ENCODE results near the gene TRIML1. TPM values are rescaled to one million over a fixed set of nuclear protein-coding genes. Genes with fewer than 3 reads are reported as not detected.

The TRIML1 gene
- total RNA-seq, 1 experiment from 2014 or later: not detected

DNA sequence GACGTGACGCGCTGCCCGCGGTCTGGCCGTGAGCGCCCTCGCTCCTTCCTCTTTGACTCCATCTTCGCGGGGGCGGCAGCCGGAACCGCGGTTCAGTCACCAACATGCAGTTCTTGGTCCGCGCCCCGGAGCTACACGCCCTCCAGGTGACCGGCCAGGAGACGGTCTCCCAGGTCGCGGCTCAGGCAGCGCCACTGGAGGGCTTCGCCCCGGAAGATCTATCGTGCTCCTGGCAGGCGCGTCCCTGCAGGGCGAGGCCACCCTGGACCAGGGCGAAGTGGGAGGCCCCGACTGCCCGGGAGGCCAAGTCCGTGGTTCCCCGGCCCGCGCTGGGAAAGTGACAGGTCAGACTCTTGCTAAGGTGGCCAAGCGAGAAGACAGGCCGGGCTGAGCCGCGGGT lies 32.8 kb upstream of the TRIML1 start:
- Histone ChIP-seq H3K4me3 (ENCODE audit: low read depth in 2 of 2, low read length in 2 of 2) (no peak overlapping the region), H3K27ac (ENCODE audit: low read length) (no peak overlapping the region), H3K36me3 (ENCODE audit: control insufficient read depth, insufficient read depth, low read length) (no peaks in the 10 kb centered on the region), H3K9me3 (ENCODE audit: control insufficient read depth, insufficient read depth, low read depth, low read length) (no peaks in the 10 kb centered on the region), H3K4me1 (ENCODE audit: control insufficient read depth, insufficient read depth, low read length) (no peaks in the 10 kb centered on the region), H3K27me3 (ENCODE audit: control insufficient read depth, insufficient read depth, low read length) (no peaks in the 10 kb centered on the region)
- no peak for ATAC-seq
- ChIA-PET CTCF (no interaction called here), POLR2A (no interaction called here)
- intact Hi-C loops (cut with micrococcal nuclease; ENCODE audit: unreplicated experiment) (no loop called here), in situ Hi-C loops (cut with HindIII; ENCODE audit: low pct_unique_long_range_greater_than_20kb, low sequenced_read_pairs) (no loop called here)
- no TSS peak for BruUV-seq (replicated peaks)
- TF ChIP-seq SIN3A (IDR thresholded peaks at IDR 0.05; ENCODE audit: borderline replicate concordance, insufficient read depth, low read depth, low read length) (no peak), TCF7L2 (IDR thresholded peaks at IDR 0.05; ENCODE audit: low read depth, low read length) (no peak), POLR2AphosphoS5 (IDR thresholded peaks at IDR 0.05; ENCODE audit: low read depth, low read length) (no peak)
- TF ChIP-seq, protein P1, sequence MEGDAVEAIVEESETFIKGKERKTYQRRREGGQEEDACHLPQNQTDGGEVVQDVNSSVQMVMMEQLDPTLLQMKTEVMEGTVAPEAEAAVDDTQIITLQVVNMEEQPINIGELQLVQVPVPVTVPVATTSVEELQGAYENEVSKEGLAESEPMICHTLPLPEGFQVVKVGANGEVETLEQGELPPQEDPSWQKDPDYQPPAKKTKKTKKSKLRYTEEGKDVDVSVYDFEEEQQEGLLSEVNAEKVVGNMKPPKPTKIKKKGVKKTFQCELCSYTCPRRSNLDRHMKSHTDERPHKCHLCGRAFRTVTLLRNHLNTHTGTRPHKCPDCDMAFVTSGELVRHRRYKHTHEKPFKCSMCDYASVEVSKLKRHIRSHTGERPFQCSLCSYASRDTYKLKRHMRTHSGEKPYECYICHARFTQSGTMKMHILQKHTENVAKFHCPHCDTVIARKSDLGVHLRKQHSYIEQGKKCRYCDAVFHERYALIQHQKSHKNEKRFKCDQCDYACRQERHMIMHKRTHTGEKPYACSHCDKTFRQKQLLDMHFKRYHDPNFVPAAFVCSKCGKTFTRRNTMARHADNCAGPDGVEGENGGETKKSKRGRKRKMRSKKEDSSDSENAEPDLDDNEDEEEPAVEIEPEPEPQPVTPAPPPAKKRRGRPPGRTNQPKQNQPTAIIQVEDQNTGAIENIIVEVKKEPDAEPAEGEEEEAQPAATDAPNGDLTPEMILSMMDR (IDR thresholded peaks at IDR 0.05): no peak
- TF ChIP-seq, protein P2, sequence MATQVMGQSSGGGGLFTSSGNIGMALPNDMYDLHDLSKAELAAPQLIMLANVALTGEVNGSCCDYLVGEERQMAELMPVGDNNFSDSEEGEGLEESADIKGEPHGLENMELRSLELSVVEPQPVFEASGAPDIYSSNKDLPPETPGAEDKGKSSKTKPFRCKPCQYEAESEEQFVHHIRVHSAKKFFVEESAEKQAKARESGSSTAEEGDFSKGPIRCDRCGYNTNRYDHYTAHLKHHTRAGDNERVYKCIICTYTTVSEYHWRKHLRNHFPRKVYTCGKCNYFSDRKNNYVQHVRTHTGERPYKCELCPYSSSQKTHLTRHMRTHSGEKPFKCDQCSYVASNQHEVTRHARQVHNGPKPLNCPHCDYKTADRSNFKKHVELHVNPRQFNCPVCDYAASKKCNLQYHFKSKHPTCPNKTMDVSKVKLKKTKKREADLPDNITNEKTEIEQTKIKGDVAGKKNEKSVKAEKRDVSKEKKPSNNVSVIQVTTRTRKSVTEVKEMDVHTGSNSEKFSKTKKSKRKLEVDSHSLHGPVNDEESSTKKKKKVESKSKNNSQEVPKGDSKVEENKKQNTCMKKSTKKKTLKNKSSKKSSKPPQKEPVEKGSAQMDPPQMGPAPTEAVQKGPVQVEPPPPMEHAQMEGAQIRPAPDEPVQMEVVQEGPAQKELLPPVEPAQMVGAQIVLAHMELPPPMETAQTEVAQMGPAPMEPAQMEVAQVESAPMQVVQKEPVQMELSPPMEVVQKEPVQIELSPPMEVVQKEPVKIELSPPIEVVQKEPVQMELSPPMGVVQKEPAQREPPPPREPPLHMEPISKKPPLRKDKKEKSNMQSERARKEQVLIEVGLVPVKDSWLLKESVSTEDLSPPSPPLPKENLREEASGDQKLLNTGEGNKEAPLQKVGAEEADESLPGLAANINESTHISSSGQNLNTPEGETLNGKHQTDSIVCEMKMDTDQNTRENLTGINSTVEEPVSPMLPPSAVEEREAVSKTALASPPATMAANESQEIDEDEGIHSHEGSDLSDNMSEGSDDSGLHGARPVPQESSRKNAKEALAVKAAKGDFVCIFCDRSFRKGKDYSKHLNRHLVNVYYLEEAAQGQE (IDR thresholded peaks at IDR 0.05; ENCODE audit: insufficient read depth in 1 of 2, low read depth in 2 of 2, low read length in 1 of 2): no peak
- no peak for DNase-seq (ENCODE audit: low read depth, low spot score)

DNA sequence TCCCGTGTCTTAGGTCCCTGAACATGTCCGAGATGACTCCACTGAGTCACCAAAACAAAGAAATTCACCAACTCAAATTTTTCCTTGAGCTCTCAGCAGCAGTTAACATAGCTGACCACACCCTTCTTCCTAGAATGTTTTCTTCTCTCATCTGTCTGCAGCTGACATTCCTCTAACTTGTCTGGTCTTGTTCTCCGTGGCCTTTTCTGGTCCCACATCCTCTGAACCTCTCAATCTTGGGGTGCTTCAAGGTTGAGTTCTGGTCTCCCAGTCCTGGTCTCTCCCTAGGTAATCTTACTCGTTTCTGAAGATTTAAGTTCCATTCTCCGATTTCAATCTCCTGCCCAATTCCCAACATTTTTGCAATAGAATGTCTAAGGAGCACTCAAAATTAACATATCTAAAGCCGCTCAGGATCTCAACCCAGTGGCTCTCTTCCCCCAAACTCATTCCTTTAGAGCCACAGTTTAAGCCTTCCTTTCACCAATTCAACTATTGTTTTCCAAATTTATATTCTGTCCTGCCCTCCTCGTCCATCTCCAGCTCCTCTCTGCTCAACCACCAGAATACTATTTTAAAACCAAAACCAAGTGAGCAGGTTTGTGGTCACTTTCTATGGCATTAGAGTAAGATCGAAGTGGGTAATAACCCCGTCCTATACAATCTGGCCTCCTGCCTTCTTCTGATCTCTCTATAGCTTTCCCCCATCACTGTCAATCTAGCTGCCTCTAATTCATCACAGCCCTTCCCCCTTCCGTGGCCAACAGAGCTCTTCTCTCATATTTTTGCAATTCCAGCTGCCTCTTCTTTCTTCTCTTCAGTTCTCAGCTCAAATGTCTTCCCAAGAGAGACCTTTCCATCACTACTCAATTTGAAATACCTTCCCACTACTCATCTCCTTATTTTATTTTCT lies 31.1 kb upstream of the TRIML1 start:
- no peak overlapping the region for H3K27ac ChIP-seq (ENCODE audit: low read length)
- no peak overlapping the region for H3K4me3 ChIP-seq (ENCODE audit: low read depth in 2 of 2, low read length in 2 of 2)
- H3K27me3 ChIP-seq (ENCODE audit: control insufficient read depth, insufficient read depth, low read length): no peaks in the 10 kb centered on the region
- TF ChIP-seq TCF7L2 (IDR thresholded peaks at IDR 0.05; ENCODE audit: low read depth, low read length) (no peak), SIN3A (IDR thresholded peaks at IDR 0.05; ENCODE audit: borderline replicate concordance, insufficient read depth, low read depth, low read length) (no peak), POLR2AphosphoS5 (IDR thresholded peaks at IDR 0.05; ENCODE audit: low read depth, low read length) (no peak)
- TF ChIP-seq, protein P2 (IDR thresholded peaks at IDR 0.05; ENCODE audit: insufficient read depth in 1 of 2, low read depth in 2 of 2, low read length in 1 of 2): no peak
- TF ChIP-seq, protein P1 (IDR thresholded peaks at IDR 0.05): no peak
- DNase-seq (ENCODE audit: low read depth, low spot score): no peak
- no peaks in the 10 kb centered on the region for H3K4me1 ChIP-seq (ENCODE audit: control insufficient read depth, insufficient read depth, low read length)
- in situ Hi-C loops (cut with HindIII; ENCODE audit: low pct_unique_long_range_greater_than_20kb, low sequenced_read_pairs) (no loop called here), intact Hi-C loops (cut with micrococcal nuclease; ENCODE audit: unreplicated experiment) (no loop called here)
- POLR2A ChIA-PET: no interaction called here
- BruUV-seq (replicated peaks): no TSS peak
- CTCF ChIA-PET: no interaction called here
- no peak for ATAC-seq
- no peaks in the 10 kb centered on the region for H3K36me3 ChIP-seq (ENCODE audit: control insufficient read depth, insufficient read depth, low read length)
- no peaks in the 10 kb centered on the region for H3K9me3 ChIP-seq (ENCODE audit: control insufficient read depth, insufficient read depth, low read depth, low read length)
